K562 (cell line): ENCODE measurements around the gene CDH12. TPM values are rescaled to one million over a fixed set of nuclear protein-coding genes. Genes with fewer than 3 reads are reported as not detected.

Source experiments
- ATAC-seq: fragments of 200-7000 bp; cut with Tn5 transposase; 3 replicates; pipeline ENCODE4 v1.9.1; 2020; ENCODE audit warnings: moderate library complexity
- BruUV-seq: library from RNA; stranded (reverse); fragments of 400-500 nt; replicated peaks from 2 replicates; lab custom pipeline; 2021; lab: Mats Ljungman, UMichigan
- CTCF ChIA-PET: fragments of 300-600 bp; formaldehyde crosslinking; extraction: SDS; loops from one replicate; lab custom pipeline; 2021; ENCODE audit warnings: low intra/inter-chr PET ratio; lab: Yijun Ruan, JAX
- POLR2A ChIA-PET: fragments of 300-600, 350-650 bp; sonication (Branson Sonifier 250); formaldehyde crosslinking; extraction: SDS; loops from one replicate; lab custom pipeline; 2021; ENCODE audit warnings: antibody characterized with exemption, inconsistent platforms; lab: Yijun Ruan, JAX
- DNase-seq, 4 experiments: peaks; one replicate each; pipeline versions ENCODE4 v3.0.0 to v3.0.0-alpha.2; 2011 to 2018; ENCODE audit warnings: low spot score in 3 of 4, mixed read lengths in 3 of 4; ENCODE audit errors: extremely low read depth in 1 of 4
- FAIRE-seq: peaks from 2 replicates; lab custom pipeline; 2011; peaks lifted over from hg19 to GRCh38; lab: Jason Lieb, UNC
- H2AFZ ChIP-seq: 2 replicates; pipeline ENCODE4 v1.6.0; 2011; ENCODE audit warnings: low read depth, low read length, control low read depth, inconsistent platforms
- H3K27ac ChIP-seq: fragments of 200-600 bp; 3 replicates; pipeline ENCODE4 v1.8.0; 2011; ENCODE audit warnings: low read depth, mild to moderate bottlenecking, control low read depth, inconsistent platforms, low read length, moderate library complexity, mixed read lengths; ENCODE audit errors: extremely low read depth
- H3K27me3 ChIP-seq, 2 experiments: fragments of 300-600 bp in 1 of 2; 2 replicates in 1 of 2; 3 replicates in 1 of 2; pipeline versions ENCODE4 v1.6.0 to v1.8.0; 2011; ENCODE audit warnings: inconsistent platforms in 2 of 2, low read length in 2 of 2, mild to moderate bottlenecking in 1 of 2, mixed read lengths in 1 of 2, moderate library complexity in 1 of 2; ENCODE audit not compliant: control insufficient read depth in 2 of 2, insufficient read depth in 2 of 2
- H3K36me3 ChIP-seq: fragments of 300-600 bp; 3 replicates; pipeline ENCODE4 v1.8.0; 2011; ENCODE audit warnings: mild to moderate bottlenecking, low read length, inconsistent platforms; ENCODE audit not compliant: control insufficient read depth, insufficient read depth
- H3K4me1 ChIP-seq, 2 experiments: fragments of 200-600 bp in 1 of 2; replicated peaks in 1 of 2; 2 replicates in 1 of 2; 3 replicates in 1 of 2; pipeline versions ENCODE4 v1.5.1 to v1.8.0; 2011; ENCODE audit warnings: inconsistent platforms in 2 of 2, low read length in 2 of 2, mild to moderate bottlenecking in 1 of 2, mixed read lengths in 1 of 2, moderate library complexity in 1 of 2; ENCODE audit not compliant: control insufficient read depth in 2 of 2, insufficient read depth in 2 of 2
- H3K4me2 ChIP-seq: 2 replicates; pipeline ENCODE4 v1.6.1; 2011; ENCODE audit warnings: low read length, control low read depth, inconsistent platforms, mixed read lengths; ENCODE audit not compliant: insufficient read depth
- H3K4me3 ChIP-seq: fragments of 200-600 bp; sonication (generic), shearing (Covaris generic); 2 replicates; pipeline ENCODE4 v1.5.1; 2016; ENCODE audit warnings: control low read depth, inconsistent platforms
- H3K79me2 ChIP-seq: fragments of 200-600 bp; 3 replicates; pipeline ENCODE4 v1.8.0; 2011; ENCODE audit warnings: low read length, inconsistent platforms; ENCODE audit not compliant: control insufficient read depth, insufficient read depth
- H3K9ac ChIP-seq, 2 experiments: 2 replicates each; pipeline versions ENCODE4 v1.6.0 to v1.6.1; 2011; ENCODE audit warnings: low read depth in 2 of 2, low read length in 2 of 2, control low read depth in 1 of 2, inconsistent platforms in 1 of 2, mild to moderate bottlenecking in 1 of 2, mixed read lengths in 1 of 2; ENCODE audit not compliant: insufficient read depth in 1 of 2
- H3K9me1 ChIP-seq: one replicate; pipeline ENCODE4 v1.6.0; 2011; ENCODE audit warnings: inconsistent platforms, mild to moderate bottlenecking, low read length, moderate library complexity; ENCODE audit not compliant: control insufficient read depth, insufficient read depth
- H3K9me3 ChIP-seq: replicated peaks from 2 replicates; pipeline ENCODE4 v1.5.1; 2011; ENCODE audit warnings: low read depth, low read length, inconsistent platforms; ENCODE audit not compliant: control insufficient read depth, insufficient read depth
- H4K20me1 ChIP-seq: replicated peaks from 2 replicates; pipeline ENCODE4 v1.6.1; 2011; ENCODE audit warnings: low read length, inconsistent platforms, mixed read lengths; ENCODE audit not compliant: control insufficient read depth, insufficient read depth
- FUS ChIP-seq: fragments of 200-400 bp; formaldehyde crosslinking; optimal IDR thresholded peaks from 2 replicates; pipeline ENCODE3; 2017; ENCODE audit warnings: low read depth, low read length
- NFATC3 ChIP-seq: fragments of 450-650 bp; IDR thresholded peaks from 2 replicates; pipeline ENCODE4 v1.6.1; 2017; ENCODE audit warnings: mild to moderate bottlenecking
- POLR2AphosphoS2 ChIP-seq: IDR thresholded peaks from 2 replicates; pipeline ENCODE4 v1.6.1; 2012; ENCODE audit warnings: low read length, improper control_type of control experiment
- PRPF4 ChIP-seq: fragments of 200-400 bp; formaldehyde crosslinking; IDR thresholded peaks from one replicate; pipeline ENCODE4 v1.6.1; 2017; ENCODE audit warnings: low read length, low read depth, mild to moderate bottlenecking; ENCODE audit not compliant: insufficient read depth, poor library complexity, severe bottlenecking
- SMARCA4 ChIP-seq: fragments of 450-650 bp; IDR thresholded peaks from 2 replicates; pipeline ENCODE4 v1.6.1; 2016
- SRSF1 ChIP-seq: fragments of 200-400 bp; formaldehyde crosslinking; IDR thresholded peaks from 2 replicates; pipeline ENCODE4 v1.6.1; 2017; ENCODE audit warnings: mild to moderate bottlenecking, low read depth, low read length, moderate library complexity
- TEAD1 ChIP-seq, 2 experiments: fragments of 450-650 bp in 1 of 2; sonication (generic) in 1 of 2; formaldehyde crosslinking; IDR thresholded peaks; 2 replicates each; pipeline versions ENCODE4 v1.4.0 to v1.8.0; 2020 to 2022; ENCODE audit warnings: mild to moderate bottlenecking in 2 of 2, missing genetic modification reagents in 1 of 2
- WGBS: fragments of 100-300 bp; shearing (Covaris generic); methylation state at CpG from one replicate; pipeline ENCODE4 v1.1.6; 2016; ENCODE audit warnings: low coverage, mixed read lengths; ENCODE audit not compliant: insufficient coverage; ENCODE audit errors: missing lambda C conversion rate; 5-methylcytosine and 5-hydroxymethylcytosine counted together
- in situ Hi-C: fragments of 300-500 bp; cut with MboI; formaldehyde crosslinking; loops from 4 replicates; pipeline ENCODE4 v1.15.0; 2018; ENCODE audit warnings: inconsistent platforms, mixed read lengths
- intact Hi-C: fragments of 100-400 bp; cut with micrococcal nuclease; formaldehyde crosslinking; loops from 2 replicates; pipeline ENCODE4 v1.14.2; 2022
- polyA plus RNA-seq, 8 experiments: library from polyadenylated mRNA; depleted of rRNA in 4 of 8; stranded (reverse) in 5 of 8; unstranded in 3 of 8; fragments of >200 nt; fragmentation: Nextera tagmentation in 2 of 8; fragmentation: Illumina TruSeq in 1 of 8; extraction: Ambion mirVana in 2 of 8; extraction: Trizol in 1 of 8; gene quantifications; 2 replicates each; pipeline versions ENCODE4 v1.2.1 to v1.2.3, GENCODE V29; 2011 to 2014; ENCODE audit warnings: inconsistent platforms in 1 of 8, missing spikeins in 1 of 8
- total RNA-seq, 7 experiments: library from RNA; depleted of rRNA in 6 of 7; stranded (reverse); fragments of >200 nt in 6 of 7; fragmentation: Illumina TruSeq in 2 of 7; extraction: Trizol in 2 of 7; gene quantifications; 2 replicates each; pipeline versions ENCODE4 v1.2.1 to v1.2.3, GENCODE V29; 2011 to 2021; ENCODE audit warnings: low replicate concordance in 1 of 7
- TF ChIP-seq, protein P1 (sequence below): fragments of 450-650 bp; IDR thresholded peaks from 2 replicates; pipeline ENCODE4 v1.6.1; 2016; ENCODE audit warnings: low read depth, mild to moderate bottlenecking, moderate library complexity

Gene CDH12
- total and polyA plus RNA-seq, 9 of the 15 experiments (the other 6 are each of a cell fraction or from before 2014, with no cell fraction given) = 0.03 to 1.7 (median 0.37) TPM

DNA sequence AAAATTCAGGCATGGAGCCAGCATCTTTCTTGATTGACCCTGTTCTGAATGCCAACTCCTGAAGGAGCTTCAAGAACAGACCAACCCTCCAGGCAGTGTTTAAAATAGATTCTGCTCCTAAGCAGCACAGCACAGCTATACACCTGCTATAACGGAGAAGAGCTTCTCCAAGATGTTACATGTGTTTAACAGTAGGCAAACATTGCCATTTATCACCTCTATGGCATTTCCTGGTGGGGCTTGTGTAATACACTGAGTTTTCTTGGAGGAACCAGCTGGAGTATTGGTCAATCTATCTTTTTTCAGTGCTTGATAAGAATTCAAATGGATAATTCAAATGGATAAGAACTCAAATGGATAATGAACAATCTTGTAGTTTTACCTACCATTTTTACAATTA is 615.1 kb downstream of the CDH12 start:
- POLR2A ChIA-PET = no interaction called here
- H3K9ac ChIP-seq = no peak overlapping the region
- DNase-seq (no peak), FAIRE-seq (no peak), ATAC-seq (no peak)
- no peak overlapping the region for H3K4me3 ChIP-seq
- no peaks in the 10 kb centered on the region for H3K36me3 ChIP-seq
- no peaks in the 10 kb centered on the region for H3K9me1 ChIP-seq
- no peaks in the 10 kb centered on the region for H3K79me2 ChIP-seq
- H3K9me3 ChIP-seq = no peaks in the 10 kb centered on the region; the same call in 1 of the 2 replicates
- no peak overlapping the region for H2AFZ ChIP-seq
- CTCF ChIA-PET = no interaction called here
- in situ Hi-C loops = no loop called here
- H4K20me1 ChIP-seq = no peaks in the 10 kb centered on the region
- intact Hi-C loops = no loop called here
- TF ChIP-seq NFATC3 (no peak), FUS (no peak)
- H3K27me3 ChIP-seq = no peaks in the 10 kb centered on the region
- no TSS peak for BruUV-seq
- no peak overlapping the region for H3K4me2 ChIP-seq
- H3K4me1 ChIP-seq = no peaks in the 10 kb centered on the region
- no peak overlapping the region for H3K27ac ChIP-seq
- 0% methylated on average over 1 of the region's 1 CpG for WGBS

DNA sequence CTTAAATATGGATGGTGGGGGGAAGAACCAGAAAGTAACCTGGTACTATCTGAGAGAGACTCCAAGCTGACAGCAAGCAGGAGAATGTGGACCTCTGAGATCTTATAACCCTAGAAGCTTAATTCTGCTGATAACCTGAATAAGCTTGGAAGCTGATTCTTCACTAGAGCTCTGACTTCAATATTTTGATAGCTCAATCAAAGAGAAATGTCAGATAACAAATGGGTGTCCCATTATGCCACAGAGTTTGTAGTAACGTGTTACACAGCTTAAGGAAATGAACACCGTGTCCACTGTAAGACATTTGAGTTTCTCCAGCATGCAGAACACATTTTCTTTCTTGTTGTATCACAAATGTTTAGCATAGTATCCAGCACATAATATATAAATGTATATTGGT is 626.7 kb downstream of the CDH12 start:
- H3K4me1 ChIP-seq = no peaks in the 10 kb centered on the region
- in situ Hi-C loops (no loop called here), intact Hi-C loops (no loop called here)
- BruUV-seq = no TSS peak
- no peak overlapping the region for H3K4me2 ChIP-seq
- DNase-seq (no peak), FAIRE-seq (no peak), ATAC-seq (no peak)
- H3K27ac ChIP-seq = no peak overlapping the region
- ChIA-PET POLR2A (no interaction called here), CTCF (no interaction called here)
- H4K20me1 ChIP-seq = no peaks in the 10 kb centered on the region
- 0% methylated on average over 2 of the region's 2 CpGs for WGBS
- TF ChIP-seq, protein P1, sequence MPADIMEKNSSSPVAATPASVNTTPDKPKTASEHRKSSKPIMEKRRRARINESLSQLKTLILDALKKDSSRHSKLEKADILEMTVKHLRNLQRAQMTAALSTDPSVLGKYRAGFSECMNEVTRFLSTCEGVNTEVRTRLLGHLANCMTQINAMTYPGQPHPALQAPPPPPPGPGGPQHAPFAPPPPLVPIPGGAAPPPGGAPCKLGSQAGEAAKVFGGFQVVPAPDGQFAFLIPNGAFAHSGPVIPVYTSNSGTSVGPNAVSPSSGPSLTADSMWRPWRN = no peak
- TF ChIP-seq TEAD1 (CRISPR knock-in tag; IDR thresholded peaks at IDR 0.05) = no peak
- TF ChIP-seq SRSF1 = no peak
- TF ChIP-seq POLR2AphosphoS2 = no peak
- TF ChIP-seq SMARCA4 = no peak
- no peak for TF ChIP-seq PRPF4
- H3K9me1 ChIP-seq = no peaks in the 10 kb centered on the region
- no peaks in the 10 kb centered on the region; the same call in 1 of the 2 replicates for H3K9me3 ChIP-seq
- no peak overlapping the region for H3K9ac ChIP-seq
- no peak overlapping the region for H2AFZ ChIP-seq
- H3K79me2 ChIP-seq = no peaks in the 10 kb centered on the region
- no peaks in the 10 kb centered on the region for H3K27me3 ChIP-seq
- no peaks in the 10 kb centered on the region for H3K36me3 ChIP-seq
- H3K4me3 ChIP-seq = no peak overlapping the region
